ENCODE measurements around the gene PREB.
"Not testable (repeated sequence)": the region's sequence is repeated elsewhere in the genome, so short reads cannot be mapped to it uniquely, and the experiment has no call there.

PREB gene

DNA sequence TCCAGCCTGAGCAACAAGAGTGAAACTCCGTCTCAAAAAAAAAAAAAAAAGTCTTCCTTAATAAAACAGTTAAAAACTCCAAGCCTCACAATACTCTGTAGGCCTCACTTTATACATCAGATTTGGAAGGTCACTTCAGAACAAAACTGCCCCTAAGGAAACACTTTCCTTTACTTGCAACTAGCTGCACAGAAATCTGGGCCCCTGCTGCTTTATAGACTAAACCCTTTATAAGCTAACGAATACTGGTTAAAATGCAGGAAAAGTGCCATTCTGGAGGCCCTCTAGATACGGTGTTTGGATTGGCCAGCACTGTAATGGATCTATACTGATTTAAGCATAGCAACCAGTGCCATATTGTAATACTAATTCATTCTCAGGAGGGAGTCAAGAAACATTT, 9.3 kb downstream of the PREB start:
- DNase-seq: no peak

DNA sequence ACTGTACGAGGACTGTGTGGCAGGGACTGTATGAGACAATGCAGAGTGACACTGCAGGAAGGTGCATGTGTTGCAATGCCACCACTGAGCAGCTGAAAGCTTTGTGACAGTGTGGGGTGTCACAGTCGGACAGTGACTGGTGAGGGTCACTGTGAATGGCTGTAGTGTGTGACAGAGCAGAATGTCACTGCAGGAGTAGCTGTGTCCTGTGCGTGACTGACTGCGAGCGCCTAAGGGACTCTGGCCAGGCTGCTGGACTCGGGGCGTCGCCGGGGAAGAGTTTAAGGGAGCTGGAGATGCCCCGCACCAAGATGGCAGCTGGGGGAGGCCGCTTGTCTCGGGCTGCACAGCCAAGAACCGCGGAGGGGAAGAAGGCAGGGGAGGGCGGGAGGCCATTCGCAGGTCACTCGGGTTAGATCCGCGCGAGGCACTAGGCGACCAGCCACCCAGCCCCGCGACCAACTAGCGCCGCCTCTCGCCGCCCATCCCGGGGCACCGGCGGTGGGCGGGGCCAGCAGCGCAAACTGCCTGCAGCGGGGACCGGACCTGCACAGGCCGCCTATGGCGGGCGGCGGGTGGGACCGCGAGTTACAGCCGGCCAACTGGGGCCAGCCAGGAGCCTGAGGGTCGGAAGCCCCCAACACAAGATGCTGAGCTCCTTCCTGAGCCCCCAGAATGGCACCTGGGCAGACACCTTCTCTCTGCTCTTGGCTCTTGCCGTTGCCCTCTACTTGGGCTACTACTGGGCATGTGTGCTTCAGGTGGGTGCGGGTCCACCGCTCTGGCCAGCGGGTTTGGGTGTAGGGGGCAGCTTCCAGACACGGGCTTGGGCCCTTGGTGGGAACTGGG, 10.9 kb downstream of the PREB start, which contains the start of gene ABHD1:
Gene ABHD1 (plus strand): TSS at position 514 of the 849 bp plus-strand sequence. CDS start 134 bp downstream, at position 648.
- DNase-seq: no peak

DNA sequence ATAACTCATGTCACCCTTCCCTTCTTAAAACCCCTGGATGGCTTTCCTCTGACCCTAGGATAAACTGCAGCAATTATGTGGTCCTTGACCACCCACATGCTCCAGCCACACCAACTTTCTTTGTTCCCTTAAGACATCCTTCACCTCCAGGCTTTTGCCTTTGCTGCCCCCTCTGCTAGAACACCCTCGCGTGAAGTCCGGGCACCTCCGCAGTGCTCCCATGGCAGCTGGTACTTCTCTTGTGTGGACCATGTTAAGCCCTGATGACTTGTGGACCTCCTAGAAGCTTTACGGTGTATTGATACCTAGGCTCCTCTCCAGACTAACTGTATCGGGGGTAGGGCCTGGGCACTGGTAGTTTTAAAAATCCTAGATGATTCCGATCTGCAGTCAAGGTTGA, 11.6 kb downstream of the PREB start:
- no peak for DNase-seq

DNA sequence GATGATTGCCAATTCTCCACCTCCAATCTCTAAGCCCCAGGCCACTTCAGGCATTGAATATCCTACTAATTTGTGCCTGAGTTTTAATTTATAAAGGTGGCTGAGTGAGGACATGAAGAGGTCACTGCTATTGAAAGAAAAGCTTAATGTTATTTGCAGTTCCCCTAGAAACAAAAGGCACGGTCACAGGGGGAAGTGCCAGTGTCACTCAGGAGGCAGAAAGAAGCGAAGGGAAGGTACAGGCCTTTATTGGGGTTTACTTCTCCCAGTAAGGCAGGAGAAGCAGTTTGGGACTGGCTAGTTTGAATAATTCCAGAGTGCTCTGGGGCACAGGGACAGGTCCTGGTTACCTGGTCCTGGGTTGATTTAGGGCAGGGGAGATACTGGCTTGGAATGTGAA, 12.5 kb downstream of the PREB start:
- DNase-seq: no peak

DNA sequence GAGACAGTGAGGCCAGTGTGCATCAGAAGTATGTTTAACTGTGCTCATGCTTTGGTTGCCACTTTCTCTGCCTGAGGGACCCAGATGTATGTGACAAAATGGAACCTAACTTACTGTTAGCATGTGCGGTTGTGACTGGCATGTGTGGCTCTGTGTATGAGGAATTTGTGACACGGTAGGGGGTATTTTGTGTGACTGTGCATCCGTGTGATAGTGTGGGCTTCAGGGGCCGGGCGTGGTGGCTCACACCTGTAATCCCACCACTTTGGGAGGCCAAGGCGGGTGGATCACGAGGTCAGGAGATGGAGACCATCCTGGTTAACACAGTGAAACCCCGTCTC, 15.1 kb downstream of the PREB start:
- DNase-seq: not testable (repeated sequence)

DNA sequence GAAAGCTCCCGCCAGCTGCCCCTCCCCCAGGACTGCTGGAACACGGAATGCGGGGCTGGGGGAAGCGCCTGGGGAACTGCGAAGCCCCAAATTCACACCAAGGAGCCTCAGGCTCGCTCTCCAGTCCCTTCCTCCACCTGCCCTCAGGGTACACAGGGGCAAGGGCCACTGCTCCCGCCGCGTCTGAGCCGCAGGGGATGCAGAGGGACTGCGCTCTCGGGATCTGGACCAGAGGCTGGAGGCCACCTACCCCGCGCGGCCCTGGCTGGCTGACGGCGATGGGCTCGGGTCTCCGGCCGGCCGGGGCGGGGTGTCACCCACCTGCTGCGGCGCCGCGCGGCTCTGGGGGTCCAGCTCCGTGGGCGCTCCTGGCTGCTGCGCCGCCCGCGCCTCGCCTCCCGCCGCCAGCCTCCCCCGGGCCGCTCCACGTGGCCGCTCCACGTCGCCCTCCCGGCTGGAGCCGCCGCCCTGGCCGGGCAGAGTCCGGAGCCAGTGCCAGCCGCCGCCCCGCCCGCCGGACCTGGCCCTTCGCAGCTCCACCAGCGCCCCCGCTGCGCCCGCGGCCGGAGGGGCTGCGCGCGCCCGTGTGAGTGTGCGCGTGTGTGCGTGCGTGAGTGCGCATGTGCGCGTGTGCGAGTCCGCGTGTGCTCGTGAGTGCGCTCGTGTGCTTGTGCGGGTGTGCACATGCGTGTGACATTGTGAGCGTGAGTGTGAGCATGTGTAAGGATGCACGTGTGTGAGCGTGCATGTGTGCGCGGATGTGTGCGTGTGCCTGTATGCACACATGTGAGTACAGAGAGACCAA, 15.7 kb downstream of the PREB start, which contains the start of gene CGREF1:
Gene CGREF1 (minus strand): TSS at position 604 of the 805 bp plus-strand sequence. CDS start 14,762 bp downstream, outside the sequence.
- no peak for DNase-seq

DNA sequence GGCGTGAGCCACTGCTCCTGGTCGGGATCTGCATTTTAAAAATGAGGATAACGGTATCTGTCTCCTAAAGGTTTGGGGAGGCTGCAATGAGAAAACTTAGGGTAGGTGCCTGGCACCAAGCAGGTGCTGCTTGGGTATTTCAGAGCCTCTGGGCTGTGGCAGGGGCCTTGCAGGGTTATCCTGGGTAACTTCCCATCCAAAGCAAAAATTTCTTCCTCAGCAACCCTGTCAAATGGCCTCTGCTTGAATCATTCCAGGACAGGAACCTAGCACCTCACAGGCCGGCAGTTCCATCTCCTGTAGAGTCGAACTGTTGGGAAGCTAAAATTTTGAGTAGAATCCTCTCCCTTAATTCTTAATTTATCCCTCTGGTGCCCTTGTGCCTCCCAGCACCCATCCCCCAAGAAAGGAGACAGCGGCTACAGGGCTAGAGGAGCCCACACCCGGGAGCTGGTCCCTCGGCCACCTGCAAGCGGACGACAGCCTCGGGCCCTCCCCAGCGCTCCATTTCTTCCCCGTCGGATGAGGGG, 16.4 kb downstream of the PREB start:
- no peak for DNase-seq

DNA sequence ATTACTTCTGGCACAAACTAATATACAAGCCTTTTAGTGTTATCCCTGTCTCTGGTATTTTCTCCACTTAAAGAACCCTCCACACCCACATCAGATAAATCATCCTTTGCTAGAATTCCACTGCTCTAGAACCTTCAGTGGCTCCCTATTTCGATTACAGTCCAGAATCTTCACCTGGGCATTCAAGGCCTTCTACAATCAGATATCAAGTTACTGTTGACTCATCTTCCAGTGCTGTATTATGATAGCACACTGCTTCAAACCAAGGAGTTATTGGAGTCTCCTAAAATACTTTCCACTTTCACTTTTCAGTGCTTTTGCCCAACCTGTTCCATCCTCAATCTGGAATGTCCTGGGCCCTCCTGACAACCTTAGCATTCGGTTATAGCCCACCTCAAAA, 18.9 kb downstream of the PREB start:
- DNase-seq: no peak

DNA sequence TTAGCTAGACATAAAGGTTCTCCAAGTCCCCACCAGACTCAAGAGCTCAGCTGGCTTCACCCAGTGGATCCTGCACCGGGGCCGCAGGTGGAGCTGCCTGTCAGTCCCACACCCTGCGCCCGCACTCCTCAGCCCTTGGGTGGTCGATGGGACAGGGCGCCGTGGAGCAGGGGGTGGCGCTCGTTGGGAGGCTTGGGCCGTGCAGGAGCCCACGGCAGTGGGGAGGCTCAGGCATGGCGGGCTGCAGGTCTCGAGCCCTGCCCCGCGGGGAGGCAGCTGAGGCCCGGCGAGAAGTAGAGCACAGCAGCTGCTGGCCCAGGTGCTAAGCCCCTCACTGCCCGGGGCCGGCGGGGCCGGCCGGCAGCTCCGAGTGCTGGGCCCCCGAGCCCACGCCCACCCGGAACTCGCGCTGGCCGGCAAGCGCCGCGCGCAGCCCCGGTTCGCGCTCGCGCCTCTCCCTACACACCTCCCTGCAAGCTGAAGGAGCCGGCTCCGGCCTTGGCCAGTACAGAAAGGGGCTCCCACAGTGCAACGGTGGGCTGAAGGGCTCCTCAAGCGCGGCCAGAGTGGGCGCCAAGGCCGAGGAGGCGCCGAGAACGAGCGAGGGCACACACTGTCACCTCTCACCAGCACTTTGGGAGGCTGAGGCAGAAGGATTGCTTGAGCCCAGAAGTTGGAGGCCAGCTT, 22.9 kb downstream of the PREB start:
- not testable (repeated sequence) for DNase-seq

DNA sequence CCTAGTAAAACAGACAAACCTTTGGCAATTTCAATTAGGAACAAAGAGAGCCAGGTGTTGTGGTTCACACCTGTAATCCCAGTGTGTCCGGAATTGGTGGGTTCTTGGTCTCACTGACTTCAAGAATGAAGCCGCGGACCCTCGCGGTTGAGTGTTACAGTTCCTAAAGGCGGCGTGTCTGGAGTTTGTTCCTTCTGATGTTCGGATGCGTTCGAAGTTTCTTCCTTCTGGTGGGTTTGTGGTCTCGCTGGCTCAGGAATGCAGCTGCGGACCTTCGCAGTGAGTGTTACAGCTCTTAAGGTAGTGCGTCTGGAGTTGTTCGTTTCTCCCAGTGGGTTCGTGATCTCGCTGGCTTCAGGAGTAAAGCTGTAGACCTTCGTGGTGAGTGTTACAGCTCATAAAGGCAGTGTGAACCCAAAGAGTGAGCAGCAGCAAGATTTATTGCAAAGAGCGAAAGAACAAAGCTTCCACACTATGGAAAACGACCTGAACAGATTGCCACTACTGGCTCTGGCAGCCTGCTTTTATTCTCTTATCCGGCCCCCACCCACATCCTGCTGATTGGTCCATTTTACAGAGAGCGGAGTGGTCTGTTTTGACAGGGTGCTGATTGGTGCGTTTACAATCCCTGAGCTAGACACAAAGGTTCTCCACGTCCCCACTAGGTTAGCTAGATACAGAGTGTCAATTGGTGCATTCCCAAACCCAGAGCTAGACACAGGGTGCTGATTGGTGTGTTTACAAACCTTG, 23.7 kb downstream of the PREB start:
- DNase-seq: not testable (repeated sequence)

DNA sequence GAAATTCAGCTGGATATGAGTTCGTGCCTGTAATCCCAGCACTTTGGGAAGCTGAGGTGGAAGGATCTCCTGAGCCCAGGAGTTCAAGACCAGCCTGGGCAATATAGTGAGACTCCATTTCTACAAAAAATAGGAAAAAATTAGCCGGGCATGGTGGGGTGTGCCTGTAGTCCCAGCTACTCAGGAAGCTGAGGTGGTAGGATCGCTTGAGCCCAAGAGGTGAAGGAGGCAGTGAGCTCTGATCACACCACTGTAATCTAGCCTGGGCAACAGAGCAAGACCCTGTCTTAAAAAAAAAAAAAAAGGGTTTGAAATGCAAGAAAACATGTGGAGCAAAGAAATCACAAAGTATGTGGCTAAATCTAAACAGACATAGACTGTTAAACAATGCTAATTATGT, 25.4 kb downstream of the PREB start:
- no peak for DNase-seq

DNA sequence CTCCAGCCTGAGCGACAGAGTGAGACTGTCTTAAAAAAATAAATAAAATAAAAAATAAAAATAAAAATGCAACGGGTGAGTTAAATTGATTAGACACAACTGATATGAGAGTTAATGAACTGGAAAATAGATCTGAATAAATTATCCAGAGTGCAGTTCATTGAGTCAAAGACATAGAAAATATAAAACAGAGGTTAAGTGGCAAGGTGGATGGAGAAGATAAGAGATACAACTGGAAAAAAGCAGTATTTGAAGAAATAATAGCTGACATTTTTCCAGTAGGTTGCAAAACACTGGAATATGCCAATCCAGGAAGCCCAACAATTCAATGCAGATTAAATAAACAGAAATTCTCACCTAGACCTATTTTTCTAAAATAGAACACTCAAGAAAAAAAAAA, 26.2 kb downstream of the PREB start:
- DNase-seq: no peak

DNA sequence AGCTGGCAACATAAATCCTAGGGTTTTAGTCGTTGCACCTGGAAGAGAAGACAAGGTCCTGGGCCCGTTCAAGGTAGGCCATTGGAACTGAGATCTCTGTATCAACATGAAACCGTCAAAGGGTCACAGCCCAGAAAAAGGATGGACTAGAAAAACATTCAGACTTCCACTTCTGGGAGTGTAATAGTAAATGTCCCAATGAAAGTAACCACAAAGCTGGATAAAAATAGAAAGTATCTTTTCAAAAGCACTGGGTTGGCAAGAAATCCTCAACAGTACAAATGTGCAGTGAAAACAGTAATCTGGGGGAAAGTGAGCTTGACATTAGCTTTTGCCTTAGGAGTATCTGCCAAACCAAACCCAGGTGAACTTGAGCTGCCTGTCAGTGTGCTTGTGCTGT, 28.5 kb downstream of the PREB start:
- DNase-seq: no peak

DNA sequence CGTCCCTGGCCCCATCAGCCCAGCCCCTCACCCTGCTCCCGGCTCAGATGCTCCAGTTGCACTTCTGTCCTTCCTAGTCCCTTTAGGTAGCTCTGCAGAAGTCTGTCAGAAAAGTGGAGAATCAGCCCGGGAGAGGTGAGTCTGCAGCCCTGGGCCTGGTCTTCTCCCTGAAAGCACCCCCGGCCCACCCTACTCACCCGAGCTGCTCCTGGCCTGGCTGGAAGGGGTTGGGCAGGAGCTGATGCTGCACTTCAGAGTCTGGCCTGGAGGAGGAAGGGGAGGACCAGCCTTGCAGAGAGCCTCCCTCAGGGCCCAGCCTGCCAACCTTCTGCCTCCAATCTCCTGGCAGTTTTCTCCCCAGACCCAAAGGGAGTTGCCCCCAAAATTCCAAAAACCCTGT, 32.1 kb downstream of the PREB start:
- DNase-seq: no peak

DNA sequence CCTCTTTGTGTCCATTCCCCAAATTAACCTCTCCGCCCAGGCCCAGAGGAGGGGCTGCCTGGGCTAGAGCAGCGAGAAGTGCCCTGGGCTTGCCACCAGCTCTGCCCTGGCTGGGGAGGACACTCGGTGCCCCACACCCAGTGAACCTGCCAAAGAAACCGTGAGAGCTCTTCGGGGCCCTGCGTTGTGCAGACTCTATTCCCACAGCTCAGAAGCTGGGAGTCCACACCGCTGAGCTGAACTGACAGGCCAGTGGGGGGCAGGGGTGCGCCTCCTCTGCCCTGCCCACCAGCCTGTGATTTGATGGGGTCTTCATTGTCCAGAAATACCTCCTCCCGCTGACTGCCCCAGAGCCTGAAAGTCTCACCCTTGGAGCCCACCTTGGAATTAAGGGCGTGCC, 34.4 kb downstream of the PREB start:
- no peak for DNase-seq

DNA sequence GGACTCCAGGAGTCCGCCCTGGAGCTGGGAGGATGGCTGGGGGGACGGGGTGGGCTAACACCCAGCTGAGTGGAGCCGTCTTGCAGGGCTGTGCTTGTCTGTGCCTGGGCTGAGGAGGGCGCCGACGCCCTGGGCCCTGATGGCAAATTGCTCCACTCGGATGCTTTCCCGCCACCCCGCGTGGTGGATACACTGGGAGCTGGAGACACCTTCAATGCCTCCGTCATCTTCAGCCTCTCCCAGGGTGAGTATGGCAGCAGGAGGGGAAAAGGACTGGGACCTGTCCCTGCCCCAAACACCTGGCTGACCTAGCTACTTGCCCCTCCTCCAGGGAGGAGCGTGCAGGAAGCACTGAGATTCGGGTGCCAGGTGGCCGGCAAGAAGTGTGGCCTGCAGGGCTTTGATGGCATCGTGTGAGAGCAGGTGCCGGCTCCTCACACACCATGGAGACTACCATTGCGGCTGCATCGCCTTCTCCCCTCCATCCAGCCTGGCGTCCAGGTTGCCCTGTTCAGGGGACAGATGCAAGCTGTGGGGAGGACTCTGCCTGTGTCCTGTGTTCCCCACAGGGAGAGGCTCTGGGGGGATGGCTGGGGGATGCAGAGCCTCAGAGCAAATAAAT, 35.0 kb downstream of the PREB start:
- no peak for DNase-seq

DNA sequence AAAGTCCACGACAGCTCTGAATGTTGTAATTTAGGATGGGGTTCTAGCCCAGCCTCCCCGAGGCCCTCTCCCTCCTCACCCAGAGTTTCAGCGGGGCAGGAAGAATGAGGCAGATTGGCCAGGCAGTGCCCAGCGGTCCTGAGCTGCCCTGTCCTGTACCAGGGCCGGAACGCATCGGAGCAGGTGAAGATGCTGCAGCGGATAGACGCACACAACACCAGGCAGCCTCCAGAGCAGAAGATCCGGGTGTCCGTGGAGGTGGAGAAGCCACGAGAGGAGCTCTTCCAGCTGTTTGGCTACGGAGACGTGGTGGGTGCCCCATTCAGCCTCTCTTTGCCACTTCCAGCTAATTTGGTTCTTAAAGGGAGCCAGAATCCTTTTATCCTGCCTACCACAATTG, 37.1 kb downstream of the PREB start:
- no peak for DNase-seq

DNA sequence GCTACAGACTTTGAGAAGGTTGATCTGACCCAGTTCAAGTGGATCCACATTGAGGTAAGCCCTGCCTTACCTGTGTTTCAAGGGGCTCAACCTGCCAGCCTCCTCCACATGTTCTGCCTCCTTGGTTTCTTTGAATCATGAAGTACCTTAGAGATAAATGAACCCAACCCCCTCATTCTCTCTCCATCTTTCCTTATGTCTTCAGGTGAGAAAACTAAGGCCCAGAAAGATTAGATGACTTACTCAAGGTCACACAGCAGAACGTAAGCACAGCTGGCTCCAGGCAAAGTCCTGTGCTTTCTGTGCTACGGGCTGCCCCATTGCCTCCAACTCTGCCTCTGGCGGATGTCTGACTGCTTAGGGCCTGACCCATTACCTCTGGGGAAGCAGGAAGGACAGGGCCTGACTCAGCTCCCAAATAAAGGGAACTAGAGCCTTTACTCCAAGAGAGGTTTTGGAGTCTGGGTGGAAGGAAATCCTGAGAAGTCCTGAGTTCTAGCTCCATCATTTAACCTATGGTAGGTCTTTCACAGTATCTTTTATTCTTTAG, 37.6 kb downstream of the PREB start:
- no peak for DNase-seq

DNA sequence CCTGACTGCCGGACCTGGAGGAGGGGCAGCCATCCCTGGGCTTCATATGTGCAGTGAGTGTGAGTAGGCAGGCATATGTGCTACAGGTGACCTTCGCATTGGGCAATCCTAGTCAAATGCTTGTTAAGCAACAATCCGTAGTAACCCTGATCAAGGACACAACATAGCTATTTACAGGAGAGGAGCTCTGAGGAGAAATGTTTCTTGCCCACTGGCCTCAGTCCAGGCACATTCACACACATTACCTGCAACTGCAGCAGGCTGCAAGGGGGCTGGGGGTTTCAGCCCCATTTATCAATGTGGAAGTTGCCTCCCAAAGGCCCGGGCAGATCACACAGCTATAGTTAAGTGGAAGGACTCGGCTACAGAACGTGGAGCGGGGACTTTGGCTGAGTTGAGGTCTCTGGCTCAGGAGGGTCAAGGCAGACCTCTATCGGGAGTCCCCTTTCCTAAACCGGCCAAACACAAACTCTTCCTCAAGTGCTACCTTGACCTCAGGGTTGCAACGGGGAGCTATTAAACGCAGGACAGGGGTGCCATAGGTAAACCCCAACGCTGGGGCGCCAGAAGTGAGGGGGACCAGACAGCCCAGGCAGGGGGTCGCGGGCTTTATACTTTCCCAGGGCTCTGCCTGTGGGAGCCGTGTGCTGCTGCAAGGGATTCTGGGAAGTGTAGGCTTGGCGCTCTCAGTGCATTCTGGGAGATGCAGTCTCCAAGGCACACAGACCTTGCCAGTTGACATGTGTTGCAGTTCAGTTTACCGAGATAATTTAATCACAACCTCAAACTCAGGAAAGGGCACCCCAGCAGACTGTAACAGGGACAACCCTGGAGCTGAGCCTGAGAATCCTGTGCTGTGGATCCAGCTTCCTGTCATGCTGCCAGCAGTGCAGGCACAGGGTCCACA, 38.4 kb downstream of the PREB start:
- DNase-seq: no peak

DNA sequence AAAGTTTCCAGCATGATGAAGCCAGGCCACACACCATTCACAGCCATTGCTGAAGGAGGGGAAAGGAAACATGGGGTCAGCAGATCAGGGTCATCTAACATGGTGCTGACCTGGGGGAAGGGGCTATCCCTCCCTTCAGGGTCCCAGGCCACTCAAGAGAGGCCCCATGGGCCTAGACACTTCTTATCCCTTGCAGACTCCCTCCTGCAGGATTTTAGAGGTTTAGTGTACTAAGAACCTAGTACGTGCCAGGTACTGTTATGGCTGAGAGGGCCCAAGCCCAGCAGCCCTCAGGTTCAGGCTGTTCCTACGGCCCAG, 39.0 kb downstream of the PREB start:
- no peak for DNase-seq
